Measurements from ENCODE around the gene CHCHD6.

The CHCHD6 gene

DNA sequence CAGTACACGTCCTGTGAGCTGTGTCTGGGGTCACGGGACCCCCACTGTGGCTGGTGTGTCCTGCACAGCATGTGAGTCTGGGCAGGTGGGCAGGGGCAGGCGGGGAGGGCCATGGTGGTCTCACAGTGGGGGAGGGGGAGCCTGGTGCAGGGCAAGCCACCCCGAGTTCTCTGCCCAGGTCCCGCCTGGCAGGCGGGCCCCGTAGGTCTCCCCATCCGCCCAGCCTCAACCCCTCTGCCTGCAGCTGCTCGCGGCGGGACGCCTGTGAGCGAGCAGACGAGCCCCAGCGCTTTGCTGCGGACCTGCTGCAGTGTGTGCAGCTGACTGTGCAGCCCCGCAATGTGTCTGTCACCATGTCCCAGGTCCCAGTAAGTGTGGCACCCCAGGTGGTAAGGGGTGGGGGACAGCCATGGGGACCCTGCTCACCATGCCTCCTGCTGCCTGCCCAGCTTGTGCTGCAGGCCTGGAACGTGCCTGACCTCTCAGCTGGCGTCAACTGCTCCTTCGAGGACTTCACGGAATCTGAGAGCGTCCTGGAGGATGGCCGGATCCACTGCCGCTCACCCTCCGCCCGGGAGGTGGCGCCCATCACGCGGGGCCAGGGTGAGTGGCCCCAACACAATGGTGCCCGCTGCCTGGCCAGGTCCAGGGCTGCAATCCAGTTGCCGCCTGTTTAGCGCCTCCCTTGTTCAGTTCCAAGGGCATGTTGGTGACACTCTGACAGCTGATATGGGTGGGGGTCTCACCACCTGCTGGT lies 300.8 kb downstream of the CHCHD6 start:
- no peak overlapping the region for H3K4me3 ChIP-seq (ENCODE audit: low read length)
- TF ChIP-seq ZNF274 (IDR thresholded peaks at IDR 0.05; ENCODE audit: low read depth, low read length), result no peak

DNA sequence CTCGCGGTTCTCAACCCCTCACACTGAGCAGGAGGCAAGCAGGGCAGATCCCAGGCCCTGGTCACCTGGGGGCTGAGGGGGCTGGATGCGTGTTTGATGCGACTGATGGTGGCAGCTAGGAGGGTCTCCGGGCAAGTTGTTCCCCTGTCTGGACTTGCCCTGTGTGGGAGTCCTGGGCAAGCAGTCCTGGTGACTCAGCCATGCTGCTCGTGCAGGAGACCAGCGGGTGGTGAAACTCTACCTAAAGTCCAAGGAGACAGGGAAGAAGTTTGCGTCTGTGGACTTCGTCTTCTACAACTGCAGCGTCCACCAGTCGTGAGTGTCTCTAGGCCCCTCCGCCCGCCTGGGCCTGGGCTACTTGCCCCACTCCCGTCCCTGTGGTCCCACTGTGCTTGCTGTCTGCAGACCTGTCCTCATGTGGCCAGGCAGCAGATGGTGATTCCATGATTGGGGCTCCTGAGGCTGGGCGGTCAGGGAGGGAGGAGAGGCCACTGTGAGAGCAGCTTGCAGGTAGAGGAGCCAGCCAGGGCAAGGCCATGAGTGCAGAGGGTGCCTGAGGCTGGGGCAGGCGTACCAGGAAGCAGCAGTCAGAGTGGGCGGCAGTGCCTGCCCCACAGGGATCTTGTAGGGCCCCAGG lies 301.9 kb downstream of the CHCHD6 start:
- TF ChIP-seq ZNF274 (IDR thresholded peaks at IDR 0.05; ENCODE audit: low read depth, low read length), result no peak
- H3K4me3 ChIP-seq (ENCODE audit: low read length), result no peak overlapping the region

DNA sequence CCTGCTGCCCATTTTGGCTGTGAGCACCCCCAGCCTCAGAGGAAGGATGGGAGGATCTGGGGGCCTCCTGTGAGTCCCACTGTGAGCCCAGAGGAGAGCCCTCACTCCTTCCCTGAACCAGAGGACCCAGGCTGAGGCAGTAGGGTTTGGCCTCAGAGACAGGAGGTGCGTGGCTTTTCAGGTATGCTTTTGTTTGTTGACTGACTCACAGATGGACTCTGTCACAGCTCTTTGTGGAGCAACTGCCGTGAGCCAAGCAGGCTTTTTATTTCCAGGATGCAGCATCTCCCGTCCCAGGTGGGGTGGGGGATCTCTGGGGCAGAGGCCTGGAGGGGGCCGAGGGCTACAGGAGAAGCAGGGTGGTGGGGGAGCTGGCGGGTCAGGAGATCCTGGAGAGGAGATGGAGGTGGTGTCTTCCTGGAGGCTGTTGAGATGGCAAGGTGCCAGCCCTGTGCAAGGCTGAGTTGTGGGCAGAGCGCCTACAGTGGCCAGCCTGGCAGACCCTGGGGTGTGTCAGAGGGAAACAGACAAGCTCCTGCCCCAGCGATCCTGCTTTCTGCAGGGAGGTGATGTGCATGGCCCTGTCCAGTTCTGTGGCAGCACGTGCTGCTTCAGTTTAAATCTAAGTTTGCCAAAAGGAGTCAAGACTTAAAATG lies 302.9 kb downstream of the CHCHD6 start:
- no peak for TF ChIP-seq ZNF274 (IDR thresholded peaks at IDR 0.05; ENCODE audit: low read depth, low read length)
- H3K4me3 ChIP-seq (ENCODE audit: low read length), result no peak overlapping the region

DNA sequence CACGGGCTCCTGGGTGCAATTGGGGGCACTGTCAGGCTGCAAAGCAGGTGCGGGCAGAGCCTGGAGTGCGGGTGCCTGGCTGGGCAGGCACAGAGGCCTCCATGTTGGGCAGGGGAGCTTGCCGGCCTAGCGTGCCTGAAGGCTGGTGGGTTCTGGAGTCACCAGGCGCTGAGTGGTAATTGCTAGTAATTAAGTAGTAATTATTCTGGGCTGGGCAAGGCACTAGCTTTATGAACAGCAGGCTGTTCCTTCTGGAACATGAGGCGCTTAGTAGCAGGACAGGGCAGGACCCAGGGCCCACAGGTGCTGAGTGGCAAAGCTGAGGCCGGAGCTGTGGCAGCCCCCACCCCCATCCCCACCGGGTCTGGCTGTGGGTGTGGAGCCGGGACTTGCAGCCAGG lies 304.2 kb downstream of the CHCHD6 start:
- no peak for TF ChIP-seq ZNF274 (IDR thresholded peaks at IDR 0.05; ENCODE audit: low read depth, low read length)
- no peak overlapping the region for H3K4me3 ChIP-seq (ENCODE audit: low read length)

DNA sequence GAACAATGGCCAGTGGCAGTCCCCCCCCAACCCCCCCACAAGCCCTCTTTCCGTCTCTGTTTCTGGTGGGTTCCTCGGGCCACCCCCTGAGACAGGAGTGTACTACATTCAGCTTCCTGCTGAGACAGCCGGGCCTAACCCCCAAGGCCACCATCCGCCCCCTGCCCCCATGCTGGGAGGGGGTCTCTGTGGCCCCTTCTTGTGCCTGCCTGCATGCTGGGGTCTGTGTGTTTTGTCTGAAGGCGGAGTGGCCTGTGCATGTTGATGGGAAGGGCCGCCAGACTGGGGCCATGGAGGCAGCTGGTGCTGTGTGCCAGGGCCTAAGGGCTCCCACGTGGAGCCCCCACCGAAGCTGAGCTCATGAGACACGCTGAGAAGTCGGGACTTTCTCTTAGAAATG lies 305.5 kb downstream of the CHCHD6 start:
- TF ChIP-seq ZNF274 (IDR thresholded peaks at IDR 0.05; ENCODE audit: low read depth, low read length), result no peak
- no peak overlapping the region for H3K4me3 ChIP-seq (ENCODE audit: low read length)

Measured in GM08714 (cell line).